ENCODE results near the gene MYLK2.
A peak's percentile ranks its signal among the peaks of the same experiment; 100 is the strongest.

Gene MYLK2

DNA sequence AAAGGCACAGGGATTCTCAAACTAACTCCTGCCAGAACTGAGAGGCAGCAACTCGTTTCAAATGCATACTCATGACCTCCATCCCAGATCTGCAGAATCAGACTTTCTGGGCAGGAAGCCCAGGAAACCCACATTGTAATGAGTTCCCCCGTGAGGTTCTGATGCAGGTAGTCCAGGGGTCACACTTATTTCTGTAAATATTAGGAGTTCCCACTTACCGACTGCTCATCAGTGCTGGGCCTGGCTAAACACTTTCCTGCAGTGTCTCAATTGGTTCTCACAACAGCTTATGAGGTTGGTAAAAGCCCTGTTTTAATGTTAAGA is 39.6 kb downstream of the MYLK2 start:
- no peak for DNase-seq

DNA sequence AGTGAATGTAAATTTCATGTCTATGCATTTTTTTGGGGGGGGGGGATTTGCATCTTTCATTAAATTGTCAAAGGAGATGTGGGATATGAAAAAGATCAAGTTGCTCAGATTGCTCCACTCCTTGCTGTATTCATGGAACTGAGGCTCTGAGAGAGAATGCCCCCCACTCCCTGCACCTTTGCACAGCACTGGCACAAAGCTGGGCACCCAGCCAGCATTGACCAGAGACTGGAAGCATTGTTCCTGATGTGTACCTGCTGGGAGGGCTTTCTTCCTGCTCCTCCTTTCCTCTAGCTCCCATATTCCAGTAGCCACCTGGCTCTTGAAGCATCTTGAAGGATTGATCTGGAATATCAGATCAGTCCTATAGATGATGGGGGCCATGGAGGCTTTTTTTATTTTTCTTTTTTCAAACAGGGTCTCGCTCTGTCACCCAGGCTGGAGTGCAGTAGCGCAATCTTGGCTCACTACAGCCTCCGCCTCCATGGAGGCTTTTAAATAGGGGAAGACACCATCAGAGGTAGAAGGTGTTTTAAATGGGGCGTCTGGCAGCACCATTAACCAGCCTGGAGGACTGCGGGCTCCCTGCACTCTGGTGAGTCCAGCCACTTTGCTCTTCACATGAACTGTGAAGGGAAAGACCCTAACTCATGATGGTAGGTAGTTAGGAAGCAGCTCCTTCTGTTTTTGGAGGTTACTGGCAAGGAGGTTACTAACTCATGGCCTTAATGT is 40.3 kb downstream of the MYLK2 start:
- no peak for DNase-seq

DNA sequence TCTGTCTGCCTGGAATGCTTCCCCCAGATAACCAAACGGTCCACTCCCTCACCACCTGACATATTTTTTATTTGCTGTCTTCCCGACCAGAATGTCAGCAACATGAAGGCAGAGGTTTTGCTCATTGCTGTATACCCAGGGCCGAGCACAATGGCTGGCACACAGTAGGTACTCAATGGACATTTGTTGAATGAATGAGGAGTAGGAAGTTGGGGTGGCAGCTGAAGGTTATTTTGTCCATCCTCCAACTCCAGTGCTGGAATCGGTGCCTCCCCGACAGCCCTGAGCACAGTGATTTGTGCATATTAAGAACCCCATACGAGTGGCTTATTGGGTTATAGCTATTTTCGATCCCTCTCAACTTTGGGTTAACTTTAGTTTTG is 40.8 kb downstream of the MYLK2 start:
- no peak for DNase-seq

DNA sequence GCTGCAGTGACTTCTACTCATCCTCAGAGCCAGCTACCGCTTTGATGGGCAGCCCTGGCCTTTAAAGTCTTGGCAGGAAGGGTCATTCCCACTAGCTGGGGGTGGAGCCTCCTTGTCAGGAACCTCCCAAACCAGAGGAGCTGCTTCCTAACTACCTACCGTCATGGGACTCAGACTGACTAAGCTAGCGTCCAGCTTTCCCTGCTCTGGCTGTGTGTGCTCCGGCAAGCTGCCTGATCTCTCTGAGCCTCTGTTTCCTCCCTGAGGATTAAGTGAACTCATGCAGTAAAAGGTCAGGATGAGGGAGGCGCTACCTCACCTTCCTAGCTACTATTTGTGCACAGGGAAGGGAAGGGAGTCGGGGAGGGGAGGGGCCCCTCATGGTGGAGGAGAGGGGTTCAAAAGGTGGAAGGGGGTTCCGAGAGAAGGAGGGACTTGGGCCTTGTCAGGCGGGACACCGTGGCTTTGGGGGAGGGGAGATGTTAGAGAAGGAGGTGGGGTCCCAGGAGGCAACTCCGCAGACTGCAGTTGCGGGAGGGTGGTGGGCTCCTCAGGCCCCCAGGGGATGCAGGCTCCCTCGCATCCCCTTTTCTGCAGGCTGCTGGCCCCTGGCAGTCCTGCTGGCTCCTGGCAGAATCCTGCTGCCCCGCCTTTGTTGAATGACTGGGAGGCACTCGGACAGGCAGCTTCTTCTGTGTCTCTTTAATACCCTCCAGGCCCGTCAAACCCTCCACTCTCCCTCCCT is 41.4 kb downstream of the MYLK2 start:
- no peak for DNase-seq

GRCh38 chr20:31861135-31861384 is 41.9 kb downstream of the MYLK2 start:
- no peak for DNase-seq

DNA sequence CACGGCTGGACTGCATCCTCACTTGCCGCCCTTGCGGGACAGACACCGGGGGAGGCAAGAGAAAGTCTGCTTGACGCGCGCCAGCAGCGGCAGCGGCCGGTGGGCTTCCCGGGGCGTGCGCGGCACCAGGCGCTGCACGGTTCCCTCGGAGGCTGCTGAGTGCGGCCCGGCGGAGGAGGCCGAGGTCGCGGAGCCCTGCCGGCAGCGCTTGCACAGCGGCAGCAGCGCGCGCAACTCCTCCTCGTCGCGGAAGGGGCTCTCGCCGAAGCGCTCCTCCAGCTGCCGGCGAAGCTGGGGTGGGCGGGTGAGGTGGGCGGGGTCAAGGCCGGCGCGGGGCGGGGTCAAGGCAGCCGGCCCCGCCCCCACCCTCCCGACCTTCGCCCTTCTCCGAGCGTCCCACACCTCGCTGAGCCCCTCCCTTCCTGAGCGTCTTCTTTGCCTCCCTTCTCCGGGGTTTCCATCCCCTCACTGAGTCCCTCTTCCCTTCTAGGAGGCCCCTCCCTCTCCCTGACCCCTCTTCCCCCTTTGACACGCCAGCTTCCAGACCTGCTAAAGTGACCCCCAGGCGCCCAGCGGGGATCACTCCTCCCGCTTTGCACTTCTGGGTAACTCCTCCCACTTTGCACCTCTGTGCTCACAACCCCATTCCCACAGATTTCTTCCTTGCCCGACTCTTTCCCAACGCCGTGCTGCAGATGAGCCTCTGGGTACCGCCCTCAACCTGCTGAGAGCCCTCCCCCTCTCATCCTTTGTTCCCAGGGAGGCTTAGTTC is 42.4 kb downstream of the MYLK2 start:
- peak; percentile 78 for DNase-seq

- DNase-seq = no peak
These were observed 43.0 kb downstream of the MYLK2 start for GRCh38 chr20:31862157-31862470.

GRCh38 chr20:31862506-31862905 is 43.4 kb downstream of the MYLK2 start:
- DNase-seq = no peak

DNA sequence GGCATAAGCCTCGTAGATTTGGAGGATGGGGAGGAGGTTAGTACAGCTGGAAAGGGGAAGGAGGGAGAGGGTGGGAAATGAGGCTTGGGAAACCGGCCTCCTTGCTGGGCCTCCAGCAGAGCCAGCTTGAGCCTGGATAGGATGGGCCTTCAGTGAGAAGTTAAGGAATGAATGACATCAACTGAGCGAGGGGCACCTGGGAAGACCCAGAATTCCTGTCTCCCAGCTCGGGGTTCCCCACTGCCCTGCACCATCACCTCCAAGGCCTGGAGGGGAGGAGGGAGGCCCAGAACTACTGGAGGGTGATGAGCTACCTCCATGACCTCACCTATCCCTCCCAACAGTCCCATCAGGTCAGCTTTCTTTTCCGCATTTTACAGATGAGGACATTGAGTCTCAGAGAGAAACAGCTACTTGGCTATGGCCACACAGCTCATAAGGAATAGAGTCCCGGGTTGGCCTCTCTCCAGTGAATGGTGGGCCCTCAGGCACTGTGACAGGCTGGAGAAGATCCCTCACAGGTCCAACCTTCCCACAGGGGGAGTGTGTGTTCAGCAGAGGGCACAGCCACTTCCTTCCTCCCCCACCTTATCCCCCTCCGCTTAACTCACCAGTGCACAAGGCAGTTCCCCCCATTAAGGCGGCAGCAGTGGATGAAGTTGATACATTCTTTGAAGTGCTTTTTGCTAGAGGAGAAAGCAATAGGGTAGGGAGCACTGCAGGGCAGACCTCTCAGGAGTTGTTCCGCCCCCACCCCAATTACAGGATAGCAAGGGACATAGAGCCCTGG is 44.3 kb downstream of the MYLK2 start:
- DNase-seq = no peak

DNA sequence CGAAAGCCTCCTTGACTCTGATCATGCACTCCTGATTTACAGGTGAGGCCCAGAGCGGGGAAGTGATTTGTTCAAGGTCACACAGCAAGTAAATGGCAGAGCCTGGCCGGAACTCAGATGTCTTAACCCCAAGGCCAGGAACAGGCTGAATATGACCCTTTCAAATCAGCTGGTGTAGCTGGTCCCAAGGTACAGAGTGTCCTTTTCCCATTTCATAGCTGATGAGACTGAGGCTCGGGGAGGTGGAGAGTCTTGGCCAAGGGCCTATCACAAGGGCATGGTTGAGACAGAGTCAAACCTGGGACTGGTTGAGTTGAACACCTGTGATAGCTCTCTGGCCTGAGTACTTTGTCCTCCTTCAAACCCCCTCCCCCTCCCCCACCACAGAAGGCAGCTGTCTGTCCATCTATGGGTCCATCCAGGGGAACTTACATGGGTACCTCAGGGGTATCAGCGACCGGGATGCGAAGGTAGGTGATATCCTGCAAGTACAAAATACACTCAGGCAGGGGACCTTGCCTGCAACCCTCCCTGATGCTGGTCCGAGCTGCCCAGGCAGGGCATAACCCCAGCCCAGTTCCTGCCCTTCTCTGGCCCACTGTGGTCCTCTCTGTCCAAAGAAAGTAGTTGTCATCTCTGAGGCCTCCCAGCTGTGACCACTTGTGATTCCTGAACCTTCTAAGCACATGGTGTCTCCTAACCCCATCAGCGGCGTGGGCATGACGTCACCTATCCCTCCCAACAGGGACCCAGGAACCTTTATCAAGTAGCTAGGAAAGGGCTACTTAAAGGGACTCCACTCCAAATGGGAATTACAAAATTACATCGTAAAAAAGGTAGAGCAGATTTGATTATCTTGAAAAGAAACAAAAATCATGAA is 45.6 kb downstream of the MYLK2 start:
- no peak for DNase-seq

- DNase-seq = no peak
These were observed 47.1 kb downstream of the MYLK2 start for GRCh38 chr20:31866221-31866620.

- DNase-seq = no peak
These were observed 49.9 kb downstream of the MYLK2 start for GRCh38 chr20:31868853-31869672.

GRCh38 chr20:31869673-31869941 is 50.5 kb downstream of the MYLK2 start:
- no peak for DNase-seq

- no peak for DNase-seq
These were observed 51.0 kb downstream of the MYLK2 start, which contains the start of the genes DUSP15 and TTLL9 for GRCh38 chr20:31869942-31870725. Gene DUSP15, minus strand, starts transcription at chr20:31870527. Its CDS starts 190 bp downstream, at chr20:31870337. Gene TTLL9, plus strand, starts transcription at chr20:31870634. Its CDS starts 493 bp downstream, at chr20:31871127.

GRCh38 chr20:31870726-31871617 is 51.8 kb downstream of the MYLK2 start:
- DNase-seq = no peak

- no peak for DNase-seq
These were observed 52.4 kb downstream of the MYLK2 start for GRCh38 chr20:31871618-31871954.

- DNase-seq = no peak
These were observed 53.2 kb downstream of the MYLK2 start for GRCh38 chr20:31872406-31872805.

DNA sequence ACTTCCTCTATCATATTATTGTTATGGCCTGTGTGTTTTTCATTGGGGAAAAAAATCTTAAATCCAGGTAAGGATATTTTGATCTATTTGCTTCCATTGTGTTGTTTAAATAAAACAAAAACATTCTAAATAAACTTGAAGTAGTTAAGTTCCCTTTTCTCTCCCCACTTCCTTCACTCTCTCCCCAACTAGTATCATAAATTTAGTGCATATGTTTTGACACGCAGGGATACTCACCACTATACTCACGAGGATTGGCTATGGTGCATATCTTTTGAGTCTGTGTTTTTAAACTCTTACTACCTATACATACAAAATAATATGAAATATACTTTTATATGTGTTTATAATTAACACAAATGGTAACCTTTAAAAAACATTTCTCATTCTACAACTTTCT is 56.5 kb downstream of the MYLK2 start:
- DNase-seq = no peak

DNA sequence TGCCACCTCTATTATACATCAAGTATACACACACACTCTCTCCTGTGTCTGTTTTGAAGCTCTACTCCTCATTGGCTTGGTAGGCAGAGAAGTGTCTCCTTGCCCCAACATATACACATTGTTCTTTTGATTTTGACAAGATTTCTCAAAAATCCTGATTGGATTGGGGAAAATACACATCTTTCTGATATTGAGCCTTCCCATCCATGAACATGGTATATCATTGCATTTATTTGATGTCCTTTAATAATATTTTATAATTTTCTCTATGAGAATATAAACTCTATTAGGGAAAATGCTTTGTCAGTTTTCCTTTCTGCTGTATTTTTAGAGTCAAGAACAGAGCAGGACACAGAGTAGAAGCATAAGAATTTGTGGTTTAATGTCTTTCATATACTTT is 58.5 kb downstream of the MYLK2 start:
- no peak for DNase-seq
